Measurements from ENCODE around the gene OR52E2. TPM values are rescaled to one million over a fixed set of nuclear protein-coding genes. Genes with fewer than 3 reads are reported as not detected.

OR52E2 gene
- total RNA-seq (not detected), polyA plus RNA-seq (not detected)
- long read RNA-seq, donor 1, result 0 reads
- long read RNA-seq, donor 2, result 0 reads
- long read RNA-seq, donor 3, result 0 reads
- long read RNA-seq, donor 4, result 0 reads

- DNase-seq (no peak), ATAC-seq (no peak)
- no peak within 1 kb of the TSS for H3K27ac ChIP-seq (ENCODE audit: low read length)
- H3K4me3 ChIP-seq (ENCODE audit: low read length), result no peak within 1 kb of the TSS
- intact Hi-C loops (cut with DNase I), result no loop called here
- H3K27me3 ChIP-seq (ENCODE audit: control insufficient read depth, insufficient read depth), result no peaks in the 10 kb centered on the region
- WGBS, result 82% methylated on average over 3 of the region's 3 CpGs
- no peaks in the 10 kb centered on the region for H3K9me3 ChIP-seq (ENCODE audit: control insufficient read depth, low read length)
- no peaks in the 10 kb centered on the region for H3K4me1 ChIP-seq (ENCODE audit: control insufficient read depth, insufficient read depth, low read length)
Measured at GRCh38 chr11:5059391-5059790, at the start of gene OR52E2. Gene OR52E2 (minus strand): TSS chr11:5059627. CDS start chr11:5059627, 0 bp downstream.

GRCh38 chr11:5107285-5107684 lies 47.9 kb upstream of the OR52E2 start:
- WGBS, result 62% methylated on average over 3 of the region's 3 CpGs

GRCh38 chr11:5103066-5103465 lies 43.6 kb upstream of the OR52E2 start:
- no peaks in the 10 kb centered on the region for H3K9me3 ChIP-seq (ENCODE audit: control insufficient read depth, low read length)
- H3K4me3 ChIP-seq (ENCODE audit: low read length), result no peak overlapping the region
- H3K4me1 ChIP-seq (ENCODE audit: control insufficient read depth, insufficient read depth, low read length), result no peaks in the 10 kb centered on the region
- DNase-seq (no peak), ATAC-seq (no peak)
- no peaks in the 10 kb centered on the region for H3K27me3 ChIP-seq (ENCODE audit: control insufficient read depth, insufficient read depth)
- intact Hi-C loops (cut with DNase I), result no loop called here
- no peak overlapping the region for H3K27ac ChIP-seq (ENCODE audit: low read length)

More at GRCh38 chr11:5107285-5107684, 47.9 kb upstream of the OR52E2 start:
- Histone ChIP-seq H3K27ac (ENCODE audit: low read length) (no peak overlapping the region), H3K4me3 (ENCODE audit: low read length) (no peak overlapping the region), H3K27me3 (ENCODE audit: control insufficient read depth, insufficient read depth) (no peaks in the 10 kb centered on the region), H3K9me3 (ENCODE audit: control insufficient read depth, low read length) (no peaks in the 10 kb centered on the region), H3K4me1 (ENCODE audit: control insufficient read depth, insufficient read depth, low read length) (no peaks in the 10 kb centered on the region)
- ATAC-seq, result no peak
- no peak for DNase-seq
- intact Hi-C loops (cut with DNase I), result no loop called here

GRCh38 chr11:5102246-5102645 lies 42.8 kb upstream of the OR52E2 start:
- H3K9me3 ChIP-seq (ENCODE audit: control insufficient read depth, low read length), result no peaks in the 10 kb centered on the region
- H3K27ac ChIP-seq (ENCODE audit: low read length), result no peak overlapping the region
- WGBS, result 43% methylated on average over 2 of the region's 2 CpGs
- intact Hi-C loops (cut with DNase I), result no loop called here
- DNase-seq (no peak), ATAC-seq (no peak)
- no peak overlapping the region for H3K4me3 ChIP-seq (ENCODE audit: low read length)
- no peaks in the 10 kb centered on the region for H3K4me1 ChIP-seq (ENCODE audit: control insufficient read depth, insufficient read depth, low read length)
- H3K27me3 ChIP-seq (ENCODE audit: control insufficient read depth, insufficient read depth), result no peaks in the 10 kb centered on the region

DNA sequence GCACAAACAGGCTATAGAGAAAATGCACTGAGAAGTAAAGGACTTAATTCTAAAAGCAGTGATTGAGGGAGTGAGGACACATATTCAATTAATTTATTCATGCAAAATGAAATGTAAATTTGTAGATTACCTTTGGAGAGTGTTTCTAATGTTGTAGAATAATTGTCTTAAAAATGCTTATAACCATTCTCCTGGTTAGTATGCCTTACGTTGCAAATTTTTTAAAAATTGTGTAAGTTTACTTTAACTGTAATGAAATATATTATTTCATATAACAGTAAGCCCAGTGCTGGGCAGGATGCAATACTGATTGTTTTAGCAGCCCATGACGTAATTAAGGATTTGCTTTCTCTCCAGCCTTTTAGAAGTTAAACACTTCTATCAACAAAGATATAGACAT lies 36.6 kb upstream of the OR52E2 start:
- 75% methylated on average over 2 of the region's 2 CpGs for WGBS
- DNase-seq (no peak), ATAC-seq (no peak)
- Histone ChIP-seq H3K9me3 (ENCODE audit: control insufficient read depth, low read length) (no peaks in the 10 kb centered on the region), H3K27me3 (ENCODE audit: control insufficient read depth, insufficient read depth) (no peaks in the 10 kb centered on the region), H3K4me3 (ENCODE audit: low read length) (no peak overlapping the region), H3K27ac (ENCODE audit: low read length) (no peak overlapping the region), H3K4me1 (ENCODE audit: control insufficient read depth, insufficient read depth, low read length) (no peaks in the 10 kb centered on the region)
- intact Hi-C loops (cut with DNase I), result no loop called here

DNA sequence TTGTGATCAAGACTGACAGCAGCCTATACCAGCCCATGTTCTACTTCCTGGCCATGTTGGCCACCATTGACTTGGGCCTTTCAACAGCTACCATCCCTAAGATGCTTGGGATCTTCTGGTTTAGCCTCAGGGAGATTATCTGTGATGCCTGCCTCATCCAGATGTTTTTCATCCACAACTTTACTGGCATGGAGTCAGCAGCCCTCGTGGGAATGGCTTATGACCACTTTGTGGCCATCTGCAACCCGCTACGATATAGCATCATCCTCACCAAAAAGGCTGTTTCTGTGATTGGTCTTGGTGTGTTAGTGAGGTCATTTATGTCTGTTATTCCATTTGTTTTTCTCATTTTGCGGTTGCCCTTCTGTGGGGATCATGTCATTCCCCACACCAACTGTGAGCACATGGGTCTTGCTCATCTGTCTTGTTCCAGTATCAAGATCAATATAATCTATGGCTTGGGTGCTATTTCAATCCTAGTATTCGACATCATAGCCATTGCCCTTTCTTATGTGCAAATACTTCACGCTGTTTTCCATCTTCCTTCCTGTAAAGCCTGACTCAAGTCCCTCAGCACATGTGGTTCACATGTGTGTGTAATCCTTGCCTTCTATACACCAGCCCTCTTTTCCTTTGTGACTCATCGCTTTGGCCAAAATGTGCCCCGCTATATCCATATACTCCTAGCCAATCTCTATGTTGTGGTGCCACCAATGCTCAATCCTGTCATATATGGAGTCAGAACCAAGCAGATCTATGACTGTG lies 33.6 kb upstream of the OR52E2 start:
- H3K4me3 ChIP-seq (ENCODE audit: low read length), result no peak overlapping the region
- no peaks in the 10 kb centered on the region for H3K27me3 ChIP-seq (ENCODE audit: control insufficient read depth, insufficient read depth)
- no peaks in the 10 kb centered on the region for H3K9me3 ChIP-seq (ENCODE audit: control insufficient read depth, low read length)
- DNase-seq (no peak), ATAC-seq (no peak)
- H3K27ac ChIP-seq (ENCODE audit: low read length), result no peak overlapping the region
- H3K4me1 ChIP-seq (ENCODE audit: control insufficient read depth, insufficient read depth, low read length), result no peaks in the 10 kb centered on the region
- intact Hi-C loops (cut with DNase I), result no loop called here
- WGBS, result 82% methylated on average over 8 of the region's 8 CpGs

DNA sequence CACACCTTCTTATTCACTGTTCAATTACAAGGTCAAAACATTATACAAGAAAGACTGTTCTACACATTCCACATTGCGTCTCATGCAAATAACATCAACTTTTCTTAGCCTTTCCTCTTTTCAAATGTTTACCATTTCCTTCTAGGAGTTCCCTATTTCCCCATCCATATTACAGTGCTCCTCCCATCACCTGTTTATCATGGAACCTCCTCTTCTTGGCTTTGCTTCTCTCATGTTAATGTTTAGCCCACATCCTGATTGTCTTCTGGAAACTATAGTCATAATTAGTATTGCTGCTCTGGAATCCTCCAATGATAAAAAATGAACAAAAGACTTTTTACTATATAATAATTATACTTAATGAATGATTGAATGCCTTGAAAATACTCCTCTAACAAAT lies 31.2 kb upstream of the OR52E2 start:
- H3K9me3 ChIP-seq (ENCODE audit: control insufficient read depth, low read length), result no peaks in the 10 kb centered on the region
- WGBS, result 88% methylated on average over 1 of the region's 1 CpG
- H3K4me3 ChIP-seq (ENCODE audit: low read length), result no peak overlapping the region
- intact Hi-C loops (cut with DNase I), result no loop called here
- no peak for DNase-seq
- no peaks in the 10 kb centered on the region for H3K4me1 ChIP-seq (ENCODE audit: control insufficient read depth, insufficient read depth, low read length)
- ATAC-seq, result no peak
- no peaks in the 10 kb centered on the region for H3K27me3 ChIP-seq (ENCODE audit: control insufficient read depth, insufficient read depth)
- no peak overlapping the region for H3K27ac ChIP-seq (ENCODE audit: low read length)

- Histone ChIP-seq H3K4me3 (ENCODE audit: low read length) (no peak overlapping the region), H3K27me3 (ENCODE audit: control insufficient read depth, insufficient read depth) (no peaks in the 10 kb centered on the region), H3K9me3 (ENCODE audit: control insufficient read depth, low read length) (no peaks in the 10 kb centered on the region), H3K4me1 (ENCODE audit: control insufficient read depth, insufficient read depth, low read length) (no peaks in the 10 kb centered on the region), H3K27ac (ENCODE audit: low read length) (no peak overlapping the region)
- intact Hi-C loops (cut with DNase I), result no loop called here
- ATAC-seq (no peak), DNase-seq (no peak)
Measured at GRCh38 chr11:5088556-5088955, 29.1 kb upstream of the OR52E2 start.

- no peaks in the 10 kb centered on the region for H3K9me3 ChIP-seq (ENCODE audit: control insufficient read depth, low read length)
- intact Hi-C loops (cut with DNase I), result no loop called here
- no peak overlapping the region for H3K27ac ChIP-seq (ENCODE audit: low read length)
- DNase-seq (no peak), ATAC-seq (no peak)
- H3K4me3 ChIP-seq (ENCODE audit: low read length), result no peak overlapping the region
- no peaks in the 10 kb centered on the region for H3K27me3 ChIP-seq (ENCODE audit: control insufficient read depth, insufficient read depth)
- no peaks in the 10 kb centered on the region for H3K4me1 ChIP-seq (ENCODE audit: control insufficient read depth, insufficient read depth, low read length)
Measured at GRCh38 chr11:5083602-5084001, 24.2 kb upstream of the OR52E2 start.

DNA sequence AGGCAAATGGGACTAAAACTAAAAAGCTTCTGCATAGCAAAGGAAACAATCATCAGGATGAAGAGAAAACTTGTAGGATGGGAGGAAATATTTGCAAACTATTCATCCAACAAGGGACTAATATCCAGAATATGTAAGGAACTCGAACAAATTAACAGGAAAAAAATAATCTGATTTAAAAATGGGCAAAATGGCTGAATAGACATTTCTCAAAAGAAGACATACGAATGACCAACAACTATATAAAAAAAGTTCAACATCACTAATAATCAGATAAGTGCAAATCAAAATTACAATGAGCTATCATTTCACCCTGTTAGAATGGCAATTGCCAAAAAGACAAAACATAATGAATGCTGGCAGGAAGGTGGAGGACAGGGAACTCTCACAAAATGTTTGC lies 22.0 kb upstream of the OR52E2 start:
- 62% methylated on average over 2 of the region's 2 CpGs for WGBS
- intact Hi-C loops (cut with DNase I), result no loop called here
- no peaks in the 10 kb centered on the region for H3K4me1 ChIP-seq (ENCODE audit: control insufficient read depth, insufficient read depth, low read length)
- no peaks in the 10 kb centered on the region for H3K9me3 ChIP-seq (ENCODE audit: control insufficient read depth, low read length)
- DNase-seq (no peak), ATAC-seq (no peak)
- H3K27ac ChIP-seq (ENCODE audit: low read length), result no peak overlapping the region
- H3K4me3 ChIP-seq (ENCODE audit: low read length), result no peak overlapping the region
- no peaks in the 10 kb centered on the region for H3K27me3 ChIP-seq (ENCODE audit: control insufficient read depth, insufficient read depth)

DNA sequence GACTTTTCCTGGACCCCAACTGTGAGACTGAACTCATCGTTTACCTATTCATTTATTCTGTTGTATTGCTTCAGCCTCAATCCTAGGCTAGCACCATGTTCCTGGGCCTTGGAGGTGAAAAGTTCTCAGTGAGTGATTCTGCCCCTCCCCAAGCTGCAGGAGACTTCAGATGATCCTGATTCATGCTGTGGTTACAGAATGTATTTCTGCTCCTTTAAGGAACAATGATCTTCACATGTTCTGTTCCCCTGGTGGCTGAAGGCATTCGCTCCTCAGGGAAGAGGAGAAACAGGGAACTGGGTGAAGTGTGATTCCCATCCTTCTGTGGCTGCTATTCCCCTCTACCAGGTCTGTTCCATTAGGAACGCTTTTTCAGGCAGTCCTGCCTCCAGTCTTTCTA lies 12.4 kb upstream of the OR52E2 start:
- H3K27me3 ChIP-seq (ENCODE audit: control insufficient read depth, insufficient read depth), result no peaks in the 10 kb centered on the region
- DNase-seq (no peak), ATAC-seq (no peak)
- no peak overlapping the region for H3K4me3 ChIP-seq (ENCODE audit: low read length)
- intact Hi-C loops (cut with DNase I), result no loop called here
- H3K9me3 ChIP-seq (ENCODE audit: control insufficient read depth, low read length), result no peaks in the 10 kb centered on the region
- WGBS, result 58% methylated on average over 3 of the region's 3 CpGs
- H3K27ac ChIP-seq (ENCODE audit: low read length), result no peak overlapping the region
- H3K4me1 ChIP-seq (ENCODE audit: control insufficient read depth, insufficient read depth, low read length), result no peaks in the 10 kb centered on the region

GRCh38 chr11:5069272-5069671 lies 9.8 kb upstream of the OR52E2 start, which contains the start of gene OR52E1:
Gene OR52E1 (plus strand): TSS chr11:5069572.
- Histone ChIP-seq H3K27ac (ENCODE audit: low read length) (no peak within 1 kb of the TSS), H3K9me3 (ENCODE audit: control insufficient read depth, low read length) (no peaks in the 10 kb centered on the region), H3K4me1 (ENCODE audit: control insufficient read depth, insufficient read depth, low read length) (no peaks in the 10 kb centered on the region), H3K27me3 (ENCODE audit: control insufficient read depth, insufficient read depth) (no peaks in the 10 kb centered on the region), H3K4me3 (ENCODE audit: low read length) (no peak within 1 kb of the TSS)
- no peak for ATAC-seq
- 56% methylated on average over 3 of the region's 3 CpGs for WGBS
- intact Hi-C loops (cut with DNase I), result no loop called here
- DNase-seq, result no peak

Data from right cardiac atrium (tissue), 5 donors.